ENCODE results near the gene HSF5. TPM values are rescaled to one million over a fixed set of nuclear protein-coding genes. Genes with fewer than 3 reads are reported as not detected.

HSF5 gene
- total RNA-seq, 6 experiments from 2014 or later, result 0.06 to 0.18 (median 0.10) TPM; not detected in 1

DNA sequence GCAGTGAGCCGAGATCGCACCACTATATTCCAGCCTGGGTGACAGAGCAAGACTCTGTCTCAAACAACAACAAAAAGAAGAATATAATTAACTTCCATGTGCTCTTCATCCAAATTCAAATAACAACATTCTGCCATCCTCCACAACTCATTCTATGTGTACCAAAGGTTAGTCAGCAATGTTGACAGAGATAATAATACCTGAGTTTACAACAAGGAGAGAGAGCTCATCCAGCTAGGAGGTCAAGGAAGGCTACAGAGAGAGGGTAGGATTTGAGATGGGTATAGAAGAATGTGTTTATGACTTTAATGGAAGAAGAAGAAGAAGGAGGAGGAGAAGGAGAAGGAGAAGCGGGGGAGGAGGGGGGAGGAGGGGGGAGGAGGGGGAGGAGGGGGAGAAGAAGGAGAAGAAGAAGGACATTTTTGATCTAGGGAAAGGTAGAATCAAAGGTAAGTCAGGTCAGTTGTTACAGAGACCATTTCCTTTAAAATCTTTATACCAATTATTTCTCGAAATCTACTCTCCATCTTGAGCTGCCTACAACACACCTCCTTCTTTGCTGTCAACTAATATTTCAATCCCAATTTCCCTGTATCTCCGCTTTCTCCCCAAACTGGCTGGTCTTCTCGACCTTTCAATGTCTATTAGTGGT, 10.1 kb upstream of the HSF5 start:
- H3K36me3 ChIP-seq, result peaks cover 0 to 96% (median 49%) of the 10 kb centered on the region in 4 donors
- WGBS (ENCODE audit: insufficient coverage, low coverage, low lambda C conversion rate, missing lambda C conversion rate), result 87% methylated on average over 2 of the region's 6 CpGs

DNA sequence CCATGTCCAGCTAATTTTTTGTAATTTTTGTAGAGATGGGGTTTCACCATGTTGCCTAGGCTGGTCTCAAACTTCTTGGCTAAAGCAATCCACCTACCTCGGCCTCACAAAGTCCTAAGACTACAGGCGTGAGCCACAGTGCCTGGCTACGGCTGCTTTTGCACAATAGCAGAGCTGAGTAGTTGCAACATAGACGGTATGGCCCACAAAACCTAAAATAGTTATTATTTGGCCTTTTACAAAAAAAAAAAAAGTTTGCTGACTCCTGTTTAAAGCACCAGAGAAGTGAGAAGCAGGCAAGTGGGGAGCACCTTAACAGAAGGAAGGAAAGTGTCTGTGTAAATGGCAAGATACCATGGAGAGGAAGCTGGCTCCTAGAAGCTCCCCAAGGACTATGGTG, 5.3 kb upstream of the HSF5 start:
- DNase-seq (no peak), ATAC-seq (no peak)
- H3K9me3 ChIP-seq, result no peaks in the 10 kb centered on the region
- peaks cover 15 to 96% (median 59%) of the 10 kb centered on the region in 4 donors for H3K36me3 ChIP-seq
- H3K27ac ChIP-seq, result no peak overlapping the region
- H3K4me1 ChIP-seq, result no peaks in the 10 kb centered on the region
- 40% methylated on average over 4 of the region's 4 CpGs for WGBS (ENCODE audit: insufficient coverage, low coverage, low lambda C conversion rate, missing lambda C conversion rate)
- TF ChIP-seq, protein P1, sequence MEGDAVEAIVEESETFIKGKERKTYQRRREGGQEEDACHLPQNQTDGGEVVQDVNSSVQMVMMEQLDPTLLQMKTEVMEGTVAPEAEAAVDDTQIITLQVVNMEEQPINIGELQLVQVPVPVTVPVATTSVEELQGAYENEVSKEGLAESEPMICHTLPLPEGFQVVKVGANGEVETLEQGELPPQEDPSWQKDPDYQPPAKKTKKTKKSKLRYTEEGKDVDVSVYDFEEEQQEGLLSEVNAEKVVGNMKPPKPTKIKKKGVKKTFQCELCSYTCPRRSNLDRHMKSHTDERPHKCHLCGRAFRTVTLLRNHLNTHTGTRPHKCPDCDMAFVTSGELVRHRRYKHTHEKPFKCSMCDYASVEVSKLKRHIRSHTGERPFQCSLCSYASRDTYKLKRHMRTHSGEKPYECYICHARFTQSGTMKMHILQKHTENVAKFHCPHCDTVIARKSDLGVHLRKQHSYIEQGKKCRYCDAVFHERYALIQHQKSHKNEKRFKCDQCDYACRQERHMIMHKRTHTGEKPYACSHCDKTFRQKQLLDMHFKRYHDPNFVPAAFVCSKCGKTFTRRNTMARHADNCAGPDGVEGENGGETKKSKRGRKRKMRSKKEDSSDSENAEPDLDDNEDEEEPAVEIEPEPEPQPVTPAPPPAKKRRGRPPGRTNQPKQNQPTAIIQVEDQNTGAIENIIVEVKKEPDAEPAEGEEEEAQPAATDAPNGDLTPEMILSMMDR (IDR thresholded peaks at IDR 0.05), result no peak
- TF ChIP-seq POLR2A (IDR thresholded peaks at IDR 0.05), result no peak
- no peaks in the 10 kb centered on the region for H3K27me3 ChIP-seq
- intact Hi-C loops (cut with DNase I), result no loop called here
- no peak overlapping the region for H3K4me3 ChIP-seq

More for the DNA sequence above, 10.1 kb upstream of the HSF5 start:
- no peaks in the 10 kb centered on the region for H3K4me1 ChIP-seq
- H3K4me3 ChIP-seq, result no peak overlapping the region
- no peaks in the 10 kb centered on the region for H3K27me3 ChIP-seq
- TF ChIP-seq, protein P1 (IDR thresholded peaks at IDR 0.05), result no peak
- TF ChIP-seq POLR2A (IDR thresholded peaks at IDR 0.05), result no peak
- H3K27ac ChIP-seq, result no peak overlapping the region
- peak in 1 of 4 donors; percentile 21 for ATAC-seq
- H3K9me3 ChIP-seq, result no peaks in the 10 kb centered on the region
- intact Hi-C loops (cut with DNase I), result no loop called here
- DNase-seq, result no peak

DNA sequence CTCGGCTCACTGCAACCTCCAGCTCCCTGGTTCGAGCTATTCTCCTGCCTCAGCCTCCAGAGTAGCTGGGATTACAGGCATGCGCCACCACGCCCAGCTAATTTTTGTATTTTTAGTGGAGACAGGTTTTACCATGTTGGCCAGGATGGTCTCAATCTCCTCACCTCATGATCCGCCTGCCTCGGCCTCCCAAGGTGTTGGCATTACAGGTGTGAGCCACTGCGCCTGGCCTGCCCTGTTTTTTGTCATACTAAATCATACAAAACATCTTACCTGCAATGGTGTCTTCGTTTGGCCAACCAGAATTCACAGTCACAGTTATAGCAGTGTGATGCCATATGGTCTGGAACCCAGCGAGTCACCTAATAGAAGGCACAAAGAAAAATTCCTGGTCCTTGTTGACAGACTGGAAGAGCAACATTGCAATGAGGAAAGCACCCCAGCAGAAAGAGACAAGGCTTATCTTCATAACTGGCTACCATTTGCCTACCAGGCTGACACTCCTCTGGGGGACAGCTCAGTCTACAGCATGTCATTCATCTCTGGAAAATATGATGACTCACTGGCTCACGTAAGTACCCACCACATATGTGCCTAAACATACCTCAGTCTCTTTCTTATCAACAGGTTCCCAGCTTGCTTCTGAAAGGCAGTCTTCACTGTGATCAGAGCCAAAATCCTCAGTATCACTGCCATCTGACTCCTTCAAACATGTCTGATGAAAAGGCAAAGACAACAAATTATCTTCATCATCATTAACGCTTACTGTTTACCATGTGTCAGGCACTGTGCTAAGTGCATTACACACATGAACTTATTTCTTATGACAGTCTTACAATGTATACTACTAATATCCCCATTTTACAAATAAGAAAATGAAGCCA, 4.3 kb upstream of the HSF5 start:
- Histone ChIP-seq H3K27ac (no peak overlapping the region), H3K36me3 (peaks cover 15 to 93% (median 56%) of the 10 kb centered on the region in 4 donors), H3K4me3 (no peak overlapping the region), H3K9me3 (no peaks in the 10 kb centered on the region), H3K4me1 (no peaks in the 10 kb centered on the region), H3K27me3 (no peaks in the 10 kb centered on the region)
- 94% methylated on average over 9 of the region's 11 CpGs for WGBS (ENCODE audit: insufficient coverage, low coverage, low lambda C conversion rate, missing lambda C conversion rate)
- no peak for ATAC-seq
- TF ChIP-seq POLR2A (IDR thresholded peaks at IDR 0.05), result no peak
- TF ChIP-seq, protein P1 (IDR thresholded peaks at IDR 0.05), result no peak
- intact Hi-C loops (cut with DNase I), result no loop called here
- no peak for DNase-seq

DNA sequence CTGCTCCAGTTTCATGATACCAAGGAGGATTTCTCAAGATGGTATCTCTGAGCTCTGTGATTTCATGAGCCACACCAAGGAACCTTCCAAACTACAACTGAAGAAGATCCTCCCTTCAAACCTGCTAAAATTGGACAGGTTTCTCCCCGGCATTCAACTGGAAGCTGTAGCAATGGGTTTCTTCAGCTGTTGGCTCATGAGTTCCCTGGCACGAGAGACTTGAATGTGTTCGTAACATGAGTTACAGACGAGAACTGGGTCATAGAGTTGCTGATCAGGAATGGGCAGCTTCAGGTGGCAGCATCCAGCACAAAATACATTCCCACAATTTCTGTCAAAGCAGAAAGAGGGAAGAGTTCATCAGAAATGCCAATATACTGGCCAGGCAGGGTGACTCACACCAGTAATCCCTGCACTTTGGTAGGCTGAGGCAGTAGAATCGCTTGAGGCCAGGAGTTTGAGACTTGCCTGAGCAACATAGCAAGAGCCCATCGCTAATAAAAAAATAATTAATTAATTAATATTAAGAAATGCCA, 3.4 kb upstream of the HSF5 start:
- Histone ChIP-seq H3K9me3 (no peaks in the 10 kb centered on the region), H3K27me3 (no peaks in the 10 kb centered on the region), H3K27ac (no peak overlapping the region), H3K36me3 (peaks cover 15 to 86% (median 51%) of the 10 kb centered on the region in 4 donors), H3K4me1 (no peaks in the 10 kb centered on the region), H3K4me3 (no peak overlapping the region)
- DNase-seq (no peak), ATAC-seq (no peak)
- TF ChIP-seq POLR2A (IDR thresholded peaks at IDR 0.05), result no peak
- TF ChIP-seq, protein P1 (IDR thresholded peaks at IDR 0.05), result no peak
- intact Hi-C loops (cut with DNase I), result no loop called here
- 93% methylated on average over 6 of the region's 6 CpGs for WGBS (ENCODE audit: insufficient coverage, low coverage, low lambda C conversion rate, missing lambda C conversion rate)
